ENCODE data around the gene OSER1.
A peak's percentile ranks its signal among the peaks of the same experiment; 100 is the strongest.

OSER1 gene

GRCh38 chr20:44212792-44213191, 2.2 kb upstream of the OSER1 start:
- no CpG with 5 or more reads among the region's 4 CpGs for WGBS (ENCODE audit: insufficient coverage, insufficient read length)
- H3K27me3 ChIP-seq (ENCODE audit: control insufficient read depth, insufficient read depth, low read length), result no peaks in the 10 kb centered on the region
- H3K27ac ChIP-seq (ENCODE audit: low read length), result no peak overlapping the region
- H3K9me3 ChIP-seq (ENCODE audit: control insufficient read depth, insufficient read depth, low read length), result no peaks in the 10 kb centered on the region
- DNase-seq (ENCODE audit: low read depth, low spot score), result no peak
- no peak overlapping the region for H3K4me3 ChIP-seq (ENCODE audit: low read length)
- no peaks in the 10 kb centered on the region for H3K36me3 ChIP-seq (ENCODE audit: control insufficient read depth, insufficient read depth, low read length)
- H3K4me1 ChIP-seq (ENCODE audit: control insufficient read depth, insufficient read depth, low read length), result no peaks in the 10 kb centered on the region

- DNase-seq (ENCODE audit: low read depth, low spot score), result no peak
- H3K9me3 ChIP-seq (ENCODE audit: control insufficient read depth, insufficient read depth, low read length), result no peaks in the 10 kb centered on the region
- peak overlapping the region; percentile 85; the same call in 1 of the 2 replicates for H3K4me3 ChIP-seq (ENCODE audit: low read length)
- no peaks in the 10 kb centered on the region for H3K4me1 ChIP-seq (ENCODE audit: control insufficient read depth, insufficient read depth, low read length)
- no peaks in the 10 kb centered on the region for H3K27me3 ChIP-seq (ENCODE audit: control insufficient read depth, insufficient read depth, low read length)
- H3K36me3 ChIP-seq (ENCODE audit: control insufficient read depth, insufficient read depth, low read length), result no peaks in the 10 kb centered on the region
- no peak overlapping the region for H3K27ac ChIP-seq (ENCODE audit: low read length)
- no CpG with 5 or more reads among the region's 24 CpGs for WGBS (ENCODE audit: insufficient coverage, insufficient read length)
These were observed 837 bp upstream of the OSER1 start for GRCh38 chr20:44211177-44212039.

GRCh38 chr20:44209686-44210405, 725 bp downstream of the OSER1 start:
- H3K36me3 ChIP-seq (ENCODE audit: control insufficient read depth, insufficient read depth, low read length), result no peaks in the 10 kb centered on the region
- H3K27me3 ChIP-seq (ENCODE audit: control insufficient read depth, insufficient read depth, low read length), result no peaks in the 10 kb centered on the region
- WGBS (ENCODE audit: insufficient coverage, insufficient read length), result no CpG with 5 or more reads among the region's 31 CpGs
- H3K27ac ChIP-seq (ENCODE audit: low read length), result no peak overlapping the region
- H3K4me1 ChIP-seq (ENCODE audit: control insufficient read depth, insufficient read depth, low read length), result no peaks in the 10 kb centered on the region
- H3K9me3 ChIP-seq (ENCODE audit: control insufficient read depth, insufficient read depth, low read length), result no peaks in the 10 kb centered on the region
- H3K4me3 ChIP-seq (ENCODE audit: low read length), result peak overlapping the region; percentile 85
- DNase-seq (ENCODE audit: low read depth, low spot score), result no peak

- no peaks in the 10 kb centered on the region for H3K27me3 ChIP-seq (ENCODE audit: control insufficient read depth, insufficient read depth, low read length)
- no peak overlapping the region for H3K4me3 ChIP-seq (ENCODE audit: low read length)
- no peaks in the 10 kb centered on the region for H3K9me3 ChIP-seq (ENCODE audit: control insufficient read depth, insufficient read depth, low read length)
- no peak for DNase-seq (ENCODE audit: low read depth, low spot score)
- no peaks in the 10 kb centered on the region for H3K4me1 ChIP-seq (ENCODE audit: control insufficient read depth, insufficient read depth, low read length)
- H3K27ac ChIP-seq (ENCODE audit: low read length), result no peak overlapping the region
- no peaks in the 10 kb centered on the region for H3K36me3 ChIP-seq (ENCODE audit: control insufficient read depth, insufficient read depth, low read length)
- no CpG with 5 or more reads among the region's 7 CpGs for WGBS (ENCODE audit: insufficient coverage, insufficient read length)
These were observed 1.8 kb downstream of the OSER1 start for GRCh38 chr20:44208770-44209169.

GRCh38 chr20:44208165-44208564, 2.4 kb downstream of the OSER1 start:
- Histone ChIP-seq H3K27ac (ENCODE audit: low read length) (no peak overlapping the region), H3K9me3 (ENCODE audit: control insufficient read depth, insufficient read depth, low read length) (no peaks in the 10 kb centered on the region), H3K27me3 (ENCODE audit: control insufficient read depth, insufficient read depth, low read length) (no peaks in the 10 kb centered on the region), H3K4me3 (ENCODE audit: low read length) (no peak overlapping the region), H3K36me3 (ENCODE audit: control insufficient read depth, insufficient read depth, low read length) (no peaks in the 10 kb centered on the region), H3K4me1 (ENCODE audit: control insufficient read depth, insufficient read depth, low read length) (no peaks in the 10 kb centered on the region)
- no peak for DNase-seq (ENCODE audit: low read depth, low spot score)
- no CpG with 5 or more reads among the region's 7 CpGs for WGBS (ENCODE audit: insufficient coverage, insufficient read length)

GRCh38 chr20:44207126-44207723, 3.3 kb downstream of the OSER1 start:
- H3K27me3 ChIP-seq (ENCODE audit: control insufficient read depth, insufficient read depth, low read length), result no peaks in the 10 kb centered on the region
- no peak for DNase-seq (ENCODE audit: low read depth, low spot score)
- H3K4me3 ChIP-seq (ENCODE audit: low read length), result no peak overlapping the region
- no peaks in the 10 kb centered on the region for H3K36me3 ChIP-seq (ENCODE audit: control insufficient read depth, insufficient read depth, low read length)
- no peak overlapping the region for H3K27ac ChIP-seq (ENCODE audit: low read length)
- WGBS (ENCODE audit: insufficient coverage, insufficient read length), result no CpG with 5 or more reads among the region's 3 CpGs
- H3K9me3 ChIP-seq (ENCODE audit: control insufficient read depth, insufficient read depth, low read length), result no peaks in the 10 kb centered on the region
- no peaks in the 10 kb centered on the region for H3K4me1 ChIP-seq (ENCODE audit: control insufficient read depth, insufficient read depth, low read length)

GRCh38 chr20:44206132-44206531, 4.4 kb downstream of the OSER1 start:
- DNase-seq (ENCODE audit: low read depth, low spot score), result no peak
- H3K4me1 ChIP-seq (ENCODE audit: control insufficient read depth, insufficient read depth, low read length), result no peaks in the 10 kb centered on the region
- no peaks in the 10 kb centered on the region for H3K27me3 ChIP-seq (ENCODE audit: control insufficient read depth, insufficient read depth, low read length)
- H3K36me3 ChIP-seq (ENCODE audit: control insufficient read depth, insufficient read depth, low read length), result no peaks in the 10 kb centered on the region; the same call in 1 of the 2 replicates
- no peak overlapping the region for H3K27ac ChIP-seq (ENCODE audit: low read length)
- H3K4me3 ChIP-seq (ENCODE audit: low read length), result no peak overlapping the region
- H3K9me3 ChIP-seq (ENCODE audit: control insufficient read depth, insufficient read depth, low read length), result no peaks in the 10 kb centered on the region

GRCh38 chr20:44204832-44205215, 5.7 kb downstream of the OSER1 start:
- WGBS (ENCODE audit: insufficient coverage, insufficient read length), result no CpG with 5 or more reads among the region's 10 CpGs
- no peak for DNase-seq (ENCODE audit: low read depth, low spot score)

GRCh38 chr20:44204156-44204831, 6.3 kb downstream of the OSER1 start:
- no CpG with 5 or more reads among the region's 4 CpGs for WGBS (ENCODE audit: insufficient coverage, insufficient read length)
- no peaks in the 10 kb centered on the region for H3K27me3 ChIP-seq (ENCODE audit: control insufficient read depth, insufficient read depth, low read length)
- no peaks in the 10 kb centered on the region for H3K4me1 ChIP-seq (ENCODE audit: control insufficient read depth, insufficient read depth, low read length)
- H3K27ac ChIP-seq (ENCODE audit: low read length), result no peak overlapping the region
- no peak overlapping the region for H3K4me3 ChIP-seq (ENCODE audit: low read length)
- DNase-seq (ENCODE audit: low read depth, low spot score), result no peak
- no peaks in the 10 kb centered on the region for H3K9me3 ChIP-seq (ENCODE audit: control insufficient read depth, insufficient read depth, low read length)
- H3K36me3 ChIP-seq (ENCODE audit: control insufficient read depth, insufficient read depth, low read length), result peaks cover 5% of the 10 kb centered on the region; the same call in 1 of the 2 replicates

More at GRCh38 chr20:44204832-44205215, 5.7 kb downstream of the OSER1 start:
- Histone ChIP-seq H3K4me3 (ENCODE audit: low read length) (no peak overlapping the region), H3K27me3 (ENCODE audit: control insufficient read depth, insufficient read depth, low read length) (no peaks in the 10 kb centered on the region), H3K36me3 (ENCODE audit: control insufficient read depth, insufficient read depth, low read length) (peaks cover 4% of the 10 kb centered on the region; the same call in 1 of the 2 replicates), H3K9me3 (ENCODE audit: control insufficient read depth, insufficient read depth, low read length) (no peaks in the 10 kb centered on the region), H3K27ac (ENCODE audit: low read length) (no peak overlapping the region), H3K4me1 (ENCODE audit: control insufficient read depth, insufficient read depth, low read length) (no peaks in the 10 kb centered on the region)

- no peak overlapping the region for H3K27ac ChIP-seq (ENCODE audit: low read length)
These were observed 7.4 kb downstream of the OSER1 start for GRCh38 chr20:44203161-44203560.

More at GRCh38 chr20:44203161-44203560, 7.4 kb downstream of the OSER1 start:
- Histone ChIP-seq H3K27me3 (ENCODE audit: control insufficient read depth, insufficient read depth, low read length) (no peaks in the 10 kb centered on the region), H3K4me1 (ENCODE audit: control insufficient read depth, insufficient read depth, low read length) (no peaks in the 10 kb centered on the region), H3K4me3 (ENCODE audit: low read length) (no peak overlapping the region), H3K36me3 (ENCODE audit: control insufficient read depth, insufficient read depth, low read length) (peaks cover 5% of the 10 kb centered on the region; the same call in 1 of the 2 replicates), H3K9me3 (ENCODE audit: control insufficient read depth, insufficient read depth, low read length) (no peaks in the 10 kb centered on the region)
- WGBS (ENCODE audit: insufficient coverage, insufficient read length), result no CpG with 5 or more reads among the region's 2 CpGs
- DNase-seq (ENCODE audit: low read depth, low spot score), result no peak

Data from iPS DF 6.9 (cell line).